Pons (tissue), 1 donor: ENCODE results near the gene LENEP.

ENCODE experiments used
- DNase-seq: peaks from one replicate; pipeline ENCODE4 v3.0.0-alpha.2; 2016; ENCODE audit warnings: low spot score

LENEP gene

GRCh38 chr1:154999571-155000410 is 6.4 kb downstream of the LENEP start:
- no peak for DNase-seq

GRCh38 chr1:155000411-155000725 is 7.0 kb downstream of the LENEP start:
- DNase-seq, result no peak

- peak; percentile 83 for DNase-seq
These were observed 7.5 kb downstream of the LENEP start for GRCh38 chr1:155000726-155001424.

- no peak for DNase-seq
These were observed 8.0 kb downstream of the LENEP start for GRCh38 chr1:155001425-155001674.

- DNase-seq, result peak; percentile 99
These were observed 8.5 kb downstream of the LENEP start for GRCh38 chr1:155001675-155002463.

GRCh38 chr1:155002464-155003226 is 9.3 kb downstream of the LENEP start, which contains the start of gene ZBTB7B:
Gene ZBTB7B (plus strand): TSS chr1:155002802. CDS start chr1:155014661, 11,859 bp downstream.
- peak; percentile 45 for DNase-seq

GRCh38 chr1:155003227-155003765 is 9.9 kb downstream of the LENEP start:
- no peak for DNase-seq

GRCh38 chr1:155003766-155004351 is 10.5 kb downstream of the LENEP start:
- peak; percentile 67 for DNase-seq

GRCh38 chr1:155004352-155005075 is 11.1 kb downstream of the LENEP start:
- DNase-seq, result peak; percentile 69

GRCh38 chr1:155005076-155006011 is 12.0 kb downstream of the LENEP start:
- DNase-seq, result peak; percentile 79

- DNase-seq, result peak; percentile 70
These were observed 13.3 kb downstream of the LENEP start for GRCh38 chr1:155006601-155007101.

GRCh38 chr1:155007251-155007828 is 14.0 kb downstream of the LENEP start:
- DNase-seq, result peak; percentile 43

GRCh38 chr1:155008015-155008941 is 14.9 kb downstream of the LENEP start:
- DNase-seq, result no peak

GRCh38 chr1:155009221-155009711 is 15.9 kb downstream of the LENEP start:
- no peak for DNase-seq

- DNase-seq, result no peak
These were observed 16.4 kb downstream of the LENEP start for GRCh38 chr1:155009742-155010141.

GRCh38 chr1:155010211-155010918 is 17.0 kb downstream of the LENEP start:
- no peak for DNase-seq

- DNase-seq, result no peak
These were observed 17.6 kb downstream of the LENEP start for GRCh38 chr1:155011004-155011416.
